A549 treated with CpdA at 1 μM for 4 hours (cell line): ENCODE measurements around the gene FCHSD2. TPM values are rescaled to one million over a fixed set of nuclear protein-coding genes. Genes with fewer than 3 reads are reported as not detected.

Source experiments
- total RNA-seq: library from RNA; stranded (reverse); fragments of 200-300 nt; extraction: Qiagen RNA extraction; gene quantifications from 5 replicates; pipeline ENCODE4 v1.2.3, GENCODE V29; 2022; ENCODE audit warnings: low read depth

FCHSD2 gene
- total RNA-seq = 10.3 to 13.8 TPM (median 11.7 TPM) in 5 replicates

GRCh38 chr11:73142128-73142377 lies at the start of gene FCHSD2:
FCHSD2 (minus strand) TSS chr11:73142318; CDS start chr11:73141877, 441 bp downstream.

GRCh38 chr11:72814286-72815109 lies 327.6 kb downstream of the FCHSD2 start, which contains the start of gene ATG16L2:
ATG16L2 (plus strand) TSS chr11:72814411; CDS start chr11:72814446, 35 bp downstream.

GRCh38 chr11:72793425-72794367 lies 348.4 kb downstream of the FCHSD2 start, which contains the start of gene STARD10:
STARD10 (minus strand) TSS chr11:72794047; CDS start chr11:72781181, 12,866 bp downstream.

Other genes with a start within 250 kb of the FCHSD2 start
- gene P2RY2, start 76.0 kb upstream of the FCHSD2 start, total RNA-seq = 8.1 to 11.0 TPM (median 9.8 TPM) in 5 replicates
- 7.5 to 17.6 TPM (median 14.1 TPM) in 5 replicates for gene P2RY6, start 130.0 kb upstream of the FCHSD2 start, total RNA-seq
- 10.9 to 13.7 TPM (median 12.1 TPM) in 5 replicates for gene ARHGEF17, start 166.0 kb upstream of the FCHSD2 start, total RNA-seq
- gene RELT, start 234.1 kb upstream of the FCHSD2 start, total RNA-seq = 7.2 to 10.6 TPM (median 10.3 TPM) in 5 replicates